OCI-M2 (cell line): ENCODE data around the gene IFNA5.

Source experiments
- DNase-seq: peaks from one replicate; lab custom pipeline; 2025; ENCODE audit not compliant: unreplicated experiment; lab: John Stamatoyannopoulos, UW

Gene IFNA5

GRCh38 chr9:21305213-21305612 lies at the start of gene IFNA5:
TSS of gene IFNA5 (minus strand) at chr9:21305313. CDS start at chr9:21305256, 57 bp downstream.
- no peak for DNase-seq

DNA sequence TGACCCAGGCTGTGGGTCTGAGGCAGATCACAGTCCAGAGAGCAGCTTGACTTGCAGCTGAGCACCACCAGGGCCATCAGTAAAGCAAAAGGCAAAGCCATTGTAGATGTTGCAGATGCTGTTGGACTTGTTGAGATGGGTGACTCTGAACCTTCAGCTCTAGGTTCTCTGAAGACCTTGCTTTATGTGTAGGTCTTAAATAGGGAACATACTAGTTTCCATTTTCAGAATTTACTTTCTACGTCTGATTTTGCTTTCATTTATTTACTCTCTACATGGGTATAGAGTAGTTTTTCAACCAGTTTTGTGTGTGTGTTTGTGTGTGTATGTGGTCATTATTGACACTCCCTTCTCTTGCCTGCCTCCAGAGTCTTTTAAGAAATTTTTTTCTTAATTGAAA lies 45.7 kb upstream of the IFNA5 start, which contains the start of gene IFNA6:
Gene IFNA6 (minus strand): TSS at position 101 of the 400 bp plus-strand sequence. CDS start 0 bp downstream, at position 101.
- no peak for DNase-seq

DNA sequence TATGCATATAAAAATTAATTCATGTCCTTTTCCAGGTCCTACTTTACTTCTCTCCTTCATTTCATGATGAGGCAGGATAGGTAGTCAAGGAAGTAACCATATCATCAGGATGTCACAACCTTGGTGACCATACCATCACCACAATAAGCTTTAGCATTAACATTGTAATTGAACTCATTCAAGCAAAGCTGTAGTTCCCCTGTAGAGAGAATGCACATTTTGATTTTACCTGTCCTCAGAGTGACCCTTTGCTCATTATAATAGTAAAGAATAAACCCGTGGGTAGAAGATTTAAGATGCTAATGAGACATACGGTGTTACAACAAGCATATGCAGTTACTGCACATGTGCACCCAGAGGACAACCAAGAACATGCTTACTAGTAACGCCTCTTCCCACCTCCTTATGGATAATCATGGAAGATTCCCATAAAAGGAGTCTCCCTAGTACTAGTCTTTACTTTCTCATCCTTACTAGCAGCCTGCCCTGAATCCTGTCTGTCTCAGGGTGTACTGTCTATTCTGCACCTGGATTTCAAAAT lies 43.4 kb upstream of the IFNA5 start:
- DNase-seq, result no peak

DNA sequence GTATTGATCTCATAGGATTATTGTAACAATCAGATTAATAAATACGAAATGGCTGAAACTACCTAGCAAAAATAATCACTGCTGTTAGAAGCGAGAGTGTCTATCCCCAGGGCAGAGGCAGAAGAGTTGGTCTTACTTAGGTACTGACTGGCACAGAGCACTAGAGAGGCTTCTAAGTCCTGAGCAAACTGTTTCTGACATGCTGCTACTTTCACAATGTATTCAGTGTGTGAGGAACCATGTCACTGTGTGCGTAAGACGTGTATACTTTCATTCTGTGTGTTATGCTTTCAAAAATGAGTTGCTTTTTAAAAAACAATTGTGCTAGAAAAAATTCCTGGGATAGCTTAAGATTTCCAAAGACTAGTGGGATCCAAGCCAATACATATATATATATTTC lies 35.6 kb upstream of the IFNA5 start:
- DNase-seq, result no peak

GRCh38 chr9:21336457-21336856 lies 31.3 kb upstream of the IFNA5 start:
- DNase-seq, result no peak

- peak; percentile 38 for DNase-seq
These were observed 29.9 kb upstream of the IFNA5 start, which contains the start of gene KLHL9 for GRCh38 chr9:21334701-21335632. TSS of gene KLHL9 (minus strand) at chr9:21335404. CDS start at chr9:21334859, 545 bp downstream.

DNA sequence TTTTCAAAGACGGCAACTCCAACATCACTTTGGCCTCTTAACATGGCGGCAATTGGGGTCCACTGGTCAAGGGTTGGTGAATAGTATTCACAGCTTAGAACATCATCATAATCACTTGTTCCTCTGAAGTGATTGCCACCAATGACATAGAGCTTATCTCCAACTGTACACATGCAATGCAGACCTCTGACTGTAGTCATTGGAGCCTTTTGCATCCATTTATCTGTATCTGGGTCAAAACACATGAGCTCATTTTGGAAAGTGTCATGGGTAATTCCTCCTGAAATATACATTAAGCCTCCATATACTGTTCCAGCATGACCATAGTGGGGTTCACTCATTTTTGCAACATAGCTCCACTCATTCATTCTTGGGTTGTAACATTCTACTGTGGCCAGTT lies 28.1 kb upstream of the IFNA5 start:
- no peak for DNase-seq

DNA sequence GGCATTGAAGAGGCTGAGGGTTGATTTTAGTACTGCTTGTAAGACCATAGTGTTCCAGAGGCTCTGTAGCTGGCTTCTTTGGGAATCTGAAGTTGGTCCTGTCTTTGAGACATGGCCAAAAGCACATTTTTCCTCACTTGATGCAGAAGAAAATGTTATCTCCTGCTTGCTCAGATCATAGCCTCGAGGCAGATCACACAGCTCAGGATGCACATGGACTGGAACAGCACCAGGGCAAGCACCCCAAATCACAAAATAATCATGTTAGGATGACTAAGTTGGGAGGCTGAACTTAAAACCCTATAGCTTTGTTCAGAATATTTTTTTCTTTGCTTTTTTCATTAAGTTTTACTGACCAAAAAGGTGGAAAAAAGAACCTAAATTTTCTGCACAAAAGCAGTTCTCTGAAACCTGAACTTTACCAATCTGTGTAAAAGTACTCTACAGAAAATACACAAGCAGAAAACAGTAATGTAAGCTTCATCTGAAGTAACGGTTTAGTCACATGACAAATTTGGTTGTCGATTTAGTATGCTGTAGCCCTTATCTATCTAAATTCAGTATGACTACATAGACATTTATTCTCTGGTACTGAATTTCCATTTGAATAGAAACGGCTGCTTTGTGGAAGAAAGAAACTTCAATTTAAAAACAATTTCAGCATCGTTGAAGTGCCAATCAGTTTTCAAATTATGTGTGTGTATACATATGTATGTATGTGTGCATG lies 26.7 kb upstream of the IFNA5 start:
- no peak for DNase-seq

- peak; percentile 16 for DNase-seq
These were observed 21.5 kb upstream of the IFNA5 start for GRCh38 chr9:21326526-21327139.

GRCh38 chr9:21324047-21324446 lies 18.9 kb upstream of the IFNA5 start:
- no peak for DNase-seq

- no peak for DNase-seq
These were observed 17.9 kb upstream of the IFNA5 start for GRCh38 chr9:21322911-21323461.

DNA sequence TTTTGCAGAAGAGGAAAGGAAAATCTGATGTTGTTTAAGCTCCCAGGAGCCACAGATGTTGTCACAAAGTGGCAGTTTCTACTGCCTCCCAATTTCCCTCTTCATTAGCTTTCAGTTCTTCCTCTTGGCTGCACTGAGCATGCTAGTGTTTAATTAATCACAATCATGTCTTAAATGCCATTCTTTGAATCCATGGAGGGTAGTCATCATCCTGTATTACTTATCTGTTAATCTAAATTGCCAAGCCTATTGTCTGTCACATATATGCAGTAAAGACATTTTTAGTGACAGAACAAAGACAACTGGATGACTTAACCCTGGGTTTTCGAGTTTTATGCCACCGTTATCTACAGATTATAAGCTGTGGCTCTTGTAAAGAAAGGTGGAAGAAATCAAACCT lies 15.4 kb upstream of the IFNA5 start:
- DNase-seq, result no peak

GRCh38 chr9:21317956-21318923 lies 13.1 kb upstream of the IFNA5 start:
- no peak for DNase-seq

- DNase-seq, result no peak
These were observed 11.7 kb upstream of the IFNA5 start for GRCh38 chr9:21316860-21317259.

DNA sequence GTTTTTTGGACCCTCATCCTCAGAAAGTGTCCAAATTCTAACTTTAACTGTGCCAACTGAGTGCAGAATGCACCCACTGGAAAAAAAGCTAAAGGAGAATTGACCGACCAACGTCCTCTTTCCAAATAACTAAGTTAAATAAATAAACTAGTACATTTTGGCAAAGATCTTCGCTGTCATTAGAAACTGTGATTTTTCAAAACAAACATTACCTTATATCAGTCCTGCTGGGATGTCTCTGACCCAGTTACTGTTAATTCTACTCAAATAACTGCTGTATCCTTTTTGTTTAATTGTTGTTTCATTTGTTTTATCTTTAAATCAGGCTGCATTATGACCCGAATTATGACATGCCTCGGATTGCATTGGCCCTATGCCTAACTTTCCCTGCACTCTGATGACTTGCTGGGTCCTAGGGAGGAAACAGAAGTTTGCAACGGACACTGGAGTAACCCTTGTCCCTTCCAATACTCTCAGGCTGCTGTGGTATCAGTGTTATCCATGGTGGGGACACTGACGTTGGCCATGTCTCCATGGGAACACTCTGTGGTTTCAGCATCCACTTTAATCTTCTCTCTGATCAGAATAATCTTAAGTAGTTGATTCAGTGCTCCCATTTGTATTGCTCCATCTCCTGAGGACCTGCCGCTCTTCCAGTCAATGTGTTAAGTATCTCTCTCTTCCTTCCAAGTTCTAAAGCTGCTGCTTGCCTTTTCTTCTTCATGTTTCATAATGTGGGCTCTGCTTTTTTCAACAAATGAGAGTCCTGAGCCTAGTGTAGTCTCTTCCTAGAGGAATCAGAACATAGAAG lies 11.1 kb upstream of the IFNA5 start:
- no peak for DNase-seq

GRCh38 chr9:21314152-21314551 lies 9.0 kb upstream of the IFNA5 start:
- DNase-seq, result no peak

- no peak for DNase-seq
These were observed 6.8 kb upstream of the IFNA5 start for GRCh38 chr9:21311889-21312288.

- DNase-seq, result no peak
These were observed 9.1 kb downstream of the IFNA5 start for GRCh38 chr9:21295992-21296391.
